SK-N-SH (cell line): ENCODE results near the gene NDUFS2. TPM values are rescaled to one million over a fixed set of nuclear protein-coding genes. Genes with fewer than 3 reads are reported as not detected.

ENCODE experiments used
- CTCF ChIA-PET: fragments of 300-600, 350-600 bp; formaldehyde crosslinking; extraction: SDS; loops from one replicate; lab custom pipeline; 2021; lab: Yijun Ruan, JAX
- POLR2A ChIA-PET: fragments of 350-600 bp; sonication (Branson Sonifier 250); formaldehyde crosslinking; extraction: SDS; loops from one replicate; lab custom pipeline; 2020; ENCODE audit warnings: antibody characterized with exemption, inconsistent platforms; lab: Yijun Ruan, JAX
- DNase-seq: peaks from one replicate; pipeline ENCODE4 v3.0.0; 2012
- H2AFZ ChIP-seq: fragments of 200-600 bp; sonication (generic); 2 replicates; pipeline ENCODE4 v1.8.1; 2016; ENCODE audit warnings: antibody characterized with exemption, mild to moderate bottlenecking, low read depth
- H3F3A ChIP-seq: fragments of 200-600 bp; sonication (generic); replicated peaks from 2 replicates; pipeline ENCODE3; 2016; ENCODE audit warnings: antibody characterized with exemption, mild to moderate bottlenecking; ENCODE audit not compliant: insufficient read depth
- H3K27ac ChIP-seq, 2 experiments: fragments of 200-500 bp in 1 of 2; fragments of 200-600 bp in 1 of 2; sonication (Bioruptor generic) in 1 of 2; sonication (generic), shearing (Covaris generic) in 1 of 2; 2 replicates each; pipeline versions ENCODE4 v1.5.1 to v1.6.1; 2014 to 2016; ENCODE audit warnings: low read depth in 2 of 2, inconsistent platforms in 1 of 2, low read length in 1 of 2, mild to moderate bottlenecking in 1 of 2, mixed read lengths in 1 of 2
- H3K27me3 ChIP-seq: fragments of 200-600 bp; sonication (generic), shearing (Covaris generic); 2 replicates; pipeline ENCODE4 v1.6.1; 2016; ENCODE audit warnings: mixed run types; ENCODE audit not compliant: insufficient read depth
- H3K36me3 ChIP-seq, 2 experiments: fragments of 200-500 bp in 1 of 2; fragments of 200-600 bp in 1 of 2; sonication (Bioruptor generic) in 1 of 2; sonication (generic) in 1 of 2; replicated peaks in 1 of 2; 2 replicates each; pipeline versions ENCODE3 to v1.5.1; 2014 to 2016; ENCODE audit warnings: low read length in 1 of 2, mild to moderate bottlenecking in 1 of 2; ENCODE audit not compliant: insufficient read depth in 2 of 2, control insufficient read depth in 1 of 2
- H3K4me1 ChIP-seq, 2 experiments: fragments of 200-500 bp in 1 of 2; fragments of 200-600 bp in 1 of 2; sonication (Bioruptor generic) in 1 of 2; sonication (generic), shearing (Covaris generic) in 1 of 2; 2 replicates each; pipeline versions ENCODE4 v1.5.1 to v1.6.1; 2014 to 2016; ENCODE audit warnings: low read depth in 1 of 2, low read length in 1 of 2, mixed run types in 1 of 2; ENCODE audit not compliant: insufficient read depth in 2 of 2, control insufficient read depth in 1 of 2
- H3K4me2 ChIP-seq: fragments of 200-600 bp; sonication (generic), shearing (Covaris generic); 2 replicates; pipeline ENCODE4 v1.6.1; 2017; ENCODE audit warnings: mixed run types
- H3K4me3 ChIP-seq, 2 experiments: fragments of 200-500 bp in 1 of 2; fragments of 200-600 bp in 1 of 2; sonication (Bioruptor generic) in 1 of 2; sonication (generic), shearing (Covaris generic) in 1 of 2; 2 replicates each; pipeline versions ENCODE4 v1.5.1 to v1.8.1; 2014 to 2016; ENCODE audit warnings: low read depth in 2 of 2, inconsistent platforms in 1 of 2, low read length in 1 of 2, mild to moderate bottlenecking in 1 of 2, mixed read lengths in 1 of 2, moderate library complexity in 1 of 2
- H3K79me2 ChIP-seq: fragments of 200-600 bp; sonication (generic); 2 replicates; pipeline ENCODE4 v1.8.1; 2017; ENCODE audit warnings: mild to moderate bottlenecking; ENCODE audit not compliant: insufficient read depth
- H3K9ac ChIP-seq: fragments of 200-600 bp; sonication (generic); 2 replicates; pipeline ENCODE4 v1.6.1; 2017; ENCODE audit warnings: mixed run types
- H3K9me2 ChIP-seq: fragments of 200-600 bp; sonication (generic); 2 replicates; pipeline ENCODE4 v1.6.1; 2017; ENCODE audit warnings: mixed run types
- H3K9me3 ChIP-seq: fragments of 200-600 bp; sonication (generic); 2 replicates; pipeline ENCODE4 v1.6.1; 2017; ENCODE audit warnings: mixed run types, mild to moderate bottlenecking, moderate library complexity
- H4K20me1 ChIP-seq: fragments of 200-600 bp; sonication (generic); 2 replicates; pipeline ENCODE4 v1.6.1; 2017; ENCODE audit warnings: mild to moderate bottlenecking, mixed run types; ENCODE audit not compliant: insufficient read depth
- CHD2 ChIP-seq: fragments of 150-350 bp; IDR thresholded peaks from 2 replicates; pipeline ENCODE4 v1.6.1; 2018; ENCODE audit warnings: low read length; ENCODE audit not compliant: partially characterized antibody
- EZH2phosphoT487 ChIP-seq: fragments of 200-600 bp; sonication (generic); IDR thresholded peaks from 2 replicates; pipeline ENCODE4 v1.6.1; 2017; ENCODE audit warnings: low read depth, mixed run types, mild to moderate bottlenecking, antibody characterized with exemption, moderate library complexity, borderline replicate concordance
- FOXM1 ChIP-seq: IDR thresholded peaks from 2 replicates; pipeline ENCODE4 v1.4.0; 2012; ENCODE audit warnings: low read depth, mild to moderate bottlenecking
- MEF2A ChIP-seq: IDR thresholded peaks from 2 replicates; pipeline ENCODE4 v1.4.0; 2012; ENCODE audit warnings: low read depth, borderline replicate concordance
- RXRA ChIP-seq: IDR thresholded peaks from 2 replicates; pipeline ENCODE4 v1.4.0; 2012; ENCODE audit warnings: low read depth, mild to moderate bottlenecking, borderline replicate concordance
- TAF1 ChIP-seq: IDR thresholded peaks from 2 replicates; pipeline ENCODE4 v1.6.1; 2012; ENCODE audit warnings: low read depth, mild to moderate bottlenecking, low read length, moderate library complexity, borderline replicate concordance
- TEAD4 ChIP-seq: IDR thresholded peaks from 2 replicates; pipeline ENCODE4 v1.4.0; 2012; ENCODE audit warnings: mild to moderate bottlenecking, borderline replicate concordance; ENCODE audit not compliant: insufficient read depth
- WGBS: methylation state at CpG from one replicate; pipeline ENCODE4 v1.1.6; 2017; ENCODE audit warnings: low lambda C conversion rate; 5-methylcytosine and 5-hydroxymethylcytosine counted together
- polyA plus RNA-seq, 3 experiments: library from polyadenylated mRNA; depleted of rRNA; stranded (reverse); fragments of >200 nt; gene quantifications; 2 replicates each; pipeline ENCODE4 v1.2.3, GENCODE V29; 2012
- TF ChIP-seq, protein P1 (sequence below): IDR thresholded peaks from 2 replicates; pipeline ENCODE4 v1.6.1; 2012; ENCODE audit warnings: mild to moderate bottlenecking, low read depth, low read length, moderate library complexity
- TF ChIP-seq, protein P2 (sequence below): fragments of 200-600 bp; sonication (generic); IDR thresholded peaks from 2 replicates; pipeline ENCODE4 v1.6.1; 2017; ENCODE audit warnings: antibody characterized with exemption, mild to moderate bottlenecking, moderate library complexity
- TF ChIP-seq, protein P3 (sequence below): IDR thresholded peaks from 2 replicates; pipeline ENCODE4 v1.4.0; 2012; ENCODE audit warnings: low read depth

The NDUFS2 gene
- polyA plus RNA-seq, 1 of the 3 experiments (the other 2 are of a cell fraction): 203 TPM

DNA sequence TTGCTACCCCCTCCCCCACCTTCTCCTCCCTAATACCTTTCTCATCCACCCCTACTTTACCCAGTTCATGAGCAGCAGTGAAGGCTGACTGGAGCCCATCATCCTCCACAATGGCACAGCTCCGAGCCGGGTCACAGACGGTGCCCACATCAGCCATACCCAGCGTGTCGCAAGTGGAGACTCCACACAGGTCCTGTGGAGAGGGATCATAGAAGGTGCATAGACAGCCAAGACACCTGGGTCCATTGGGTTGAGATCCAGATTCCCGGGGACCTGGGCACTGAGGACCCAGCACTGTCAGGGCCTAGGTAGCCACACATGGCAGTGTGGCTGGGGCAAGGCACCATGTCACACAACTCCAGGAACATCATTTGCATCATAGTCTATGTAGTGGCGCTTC, 6.1 kb upstream of the NDUFS2 start:
- DNase-seq: no peak
- no peak overlapping the region for H3K4me3 ChIP-seq
- WGBS: 98% methylated on average over 6 of the region's 7 CpGs
- H3K9me3 ChIP-seq: no peaks in the 10 kb centered on the region
- no peak overlapping the region for H2AFZ ChIP-seq
- H3K27me3 ChIP-seq: no peaks in the 10 kb centered on the region
- H3F3A ChIP-seq: peaks cover 4% of the 10 kb centered on the region
- TF ChIP-seq, protein P1, sequence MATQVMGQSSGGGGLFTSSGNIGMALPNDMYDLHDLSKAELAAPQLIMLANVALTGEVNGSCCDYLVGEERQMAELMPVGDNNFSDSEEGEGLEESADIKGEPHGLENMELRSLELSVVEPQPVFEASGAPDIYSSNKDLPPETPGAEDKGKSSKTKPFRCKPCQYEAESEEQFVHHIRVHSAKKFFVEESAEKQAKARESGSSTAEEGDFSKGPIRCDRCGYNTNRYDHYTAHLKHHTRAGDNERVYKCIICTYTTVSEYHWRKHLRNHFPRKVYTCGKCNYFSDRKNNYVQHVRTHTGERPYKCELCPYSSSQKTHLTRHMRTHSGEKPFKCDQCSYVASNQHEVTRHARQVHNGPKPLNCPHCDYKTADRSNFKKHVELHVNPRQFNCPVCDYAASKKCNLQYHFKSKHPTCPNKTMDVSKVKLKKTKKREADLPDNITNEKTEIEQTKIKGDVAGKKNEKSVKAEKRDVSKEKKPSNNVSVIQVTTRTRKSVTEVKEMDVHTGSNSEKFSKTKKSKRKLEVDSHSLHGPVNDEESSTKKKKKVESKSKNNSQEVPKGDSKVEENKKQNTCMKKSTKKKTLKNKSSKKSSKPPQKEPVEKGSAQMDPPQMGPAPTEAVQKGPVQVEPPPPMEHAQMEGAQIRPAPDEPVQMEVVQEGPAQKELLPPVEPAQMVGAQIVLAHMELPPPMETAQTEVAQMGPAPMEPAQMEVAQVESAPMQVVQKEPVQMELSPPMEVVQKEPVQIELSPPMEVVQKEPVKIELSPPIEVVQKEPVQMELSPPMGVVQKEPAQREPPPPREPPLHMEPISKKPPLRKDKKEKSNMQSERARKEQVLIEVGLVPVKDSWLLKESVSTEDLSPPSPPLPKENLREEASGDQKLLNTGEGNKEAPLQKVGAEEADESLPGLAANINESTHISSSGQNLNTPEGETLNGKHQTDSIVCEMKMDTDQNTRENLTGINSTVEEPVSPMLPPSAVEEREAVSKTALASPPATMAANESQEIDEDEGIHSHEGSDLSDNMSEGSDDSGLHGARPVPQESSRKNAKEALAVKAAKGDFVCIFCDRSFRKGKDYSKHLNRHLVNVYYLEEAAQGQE: no peak
- TF ChIP-seq, protein P2, sequence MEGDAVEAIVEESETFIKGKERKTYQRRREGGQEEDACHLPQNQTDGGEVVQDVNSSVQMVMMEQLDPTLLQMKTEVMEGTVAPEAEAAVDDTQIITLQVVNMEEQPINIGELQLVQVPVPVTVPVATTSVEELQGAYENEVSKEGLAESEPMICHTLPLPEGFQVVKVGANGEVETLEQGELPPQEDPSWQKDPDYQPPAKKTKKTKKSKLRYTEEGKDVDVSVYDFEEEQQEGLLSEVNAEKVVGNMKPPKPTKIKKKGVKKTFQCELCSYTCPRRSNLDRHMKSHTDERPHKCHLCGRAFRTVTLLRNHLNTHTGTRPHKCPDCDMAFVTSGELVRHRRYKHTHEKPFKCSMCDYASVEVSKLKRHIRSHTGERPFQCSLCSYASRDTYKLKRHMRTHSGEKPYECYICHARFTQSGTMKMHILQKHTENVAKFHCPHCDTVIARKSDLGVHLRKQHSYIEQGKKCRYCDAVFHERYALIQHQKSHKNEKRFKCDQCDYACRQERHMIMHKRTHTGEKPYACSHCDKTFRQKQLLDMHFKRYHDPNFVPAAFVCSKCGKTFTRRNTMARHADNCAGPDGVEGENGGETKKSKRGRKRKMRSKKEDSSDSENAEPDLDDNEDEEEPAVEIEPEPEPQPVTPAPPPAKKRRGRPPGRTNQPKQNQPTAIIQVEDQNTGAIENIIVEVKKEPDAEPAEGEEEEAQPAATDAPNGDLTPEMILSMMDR: no peak
- TF ChIP-seq RXRA (no peak), MEF2A (no peak), TAF1 (no peak), TEAD4 (no peak), FOXM1 (no peak), EZH2phosphoT487 (no peak), CHD2 (no peak)
- TF ChIP-seq, protein P3, sequence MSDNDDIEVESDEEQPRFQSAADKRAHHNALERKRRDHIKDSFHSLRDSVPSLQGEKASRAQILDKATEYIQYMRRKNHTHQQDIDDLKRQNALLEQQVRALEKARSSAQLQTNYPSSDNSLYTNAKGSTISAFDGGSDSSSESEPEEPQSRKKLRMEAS: no peak
- TF ChIP-seq, all 33 proteins: peak for 0
- POLR2A ChIA-PET: interaction anchor here (1.3 kb wide), 1 partner anchor 42 kb away, joined by 3 read pairs; the partner anchor contains the start of gene UFC1
- Histone ChIP-seq H3K4me1 (peaks cover 28 to 68% of the 10 kb centered on the region in 2 experiments), H3K9ac (no peak overlapping the region), H3K36me3 (peaks cover 0 to 15% of the 10 kb centered on the region in 2 experiments), H4K20me1 (no peaks in the 10 kb centered on the region), H3K79me2 (no peaks in the 10 kb centered on the region), H3K27ac (peak overlapping the region in 1 of 2 experiments; percentile 99; a peak in 2 of 4 replicates), H3K9me2 (no peaks in the 10 kb centered on the region), H3K4me2 (no peak overlapping the region)
- CTCF ChIA-PET: interaction anchor here (1.0 to 7.0 kb wide), 2 partner anchors 15 to 21 kb away, joined by 3 to 62 read pairs; no protein-coding TSS in a partner anchor
